T-cell (primary cell): ENCODE results near the gene LRFN2. TPM values are rescaled to one million over a fixed set of nuclear protein-coding genes. Genes with fewer than 3 reads are reported as not detected.

Experiments used
- ATAC-seq, 4 experiments: fragments of 200-7000 bp in 3 of 4; fragments of 150-1000 bp in 1 of 4; cut with Tn5 transposase; replicated peaks in 1 of 4; 1 replicate in 3 of 4; 2 replicates in 1 of 4; pipeline ENCODE4 v1.10.0; 2021; ENCODE audit warnings: moderate library complexity in 3 of 4, mild to moderate bottlenecking in 2 of 4, moderate number of reproducible peaks in 1 of 4
- CTCF ChIA-PET, 2 donors: fragments of 300-600 bp; sonication (Branson Sonifier 250); formaldehyde crosslinking; loops; one replicate each; lab custom pipeline; 2022; ENCODE audit warnings: antibody characterized with exemption in 2 of 2; lab: Charles Lee
- POLR2A ChIA-PET, 2 donors: fragments of 300-600 bp; sonication (Branson Sonifier 250); formaldehyde crosslinking; loops; one replicate each; lab custom pipeline; 2022; ENCODE audit warnings: antibody characterized with exemption in 2 of 2; lab: Charles Lee
- DNase-seq, 35 experiments: peaks; one replicate each; pipeline versions ENCODE4 v3.0.0 to v3.0.0-alpha.2; 2013 to 2023
- H3K27ac ChIP-seq: one replicate; pipeline ENCODE4 v1.5.1; 2013; ENCODE audit warnings: low read length
- H3K27me3 ChIP-seq, 2 experiments: replicated peaks in 1 of 2; 1 replicate in 1 of 2; 2 replicates in 1 of 2; pipeline versions ENCODE4 v1.6.1 to v1.7.0; 2013; ENCODE audit warnings: low read length in 1 of 2, mixed read lengths in 1 of 2; ENCODE audit not compliant: control insufficient read depth in 2 of 2, insufficient read depth in 2 of 2; ENCODE audit errors: extremely low read depth in 1 of 2
- H3K36me3 ChIP-seq, 2 donors: 1 replicate in 1 of 2; 2 replicates in 1 of 2; pipeline versions ENCODE4 v1.6.1 to v1.7.0; 2013; ENCODE audit warnings: low read length in 1 of 2; ENCODE audit not compliant: control insufficient read depth in 2 of 2, insufficient read depth in 1 of 2; ENCODE audit errors: extremely low read depth in 1 of 2
- H3K4me1 ChIP-seq, 2 experiments: 1 replicate in 1 of 2; 2 replicates in 1 of 2; pipeline versions ENCODE4 v1.6.1 to v1.7.0; 2013; ENCODE audit warnings: low read length in 2 of 2, mixed read lengths in 1 of 2; ENCODE audit not compliant: insufficient read depth in 2 of 2, control insufficient read depth in 1 of 2; ENCODE audit errors: extremely low read depth in 1 of 2
- H3K4me3 ChIP-seq, 2 donors: 1 replicate in 1 of 2; 2 replicates in 1 of 2; pipeline versions ENCODE4 v1.5.1 to v1.7.0; 2013; ENCODE audit warnings: mild to moderate bottlenecking in 2 of 2, low read length in 1 of 2, moderate library complexity in 1 of 2; ENCODE audit not compliant: control insufficient read depth in 1 of 2; ENCODE audit errors: extremely low read depth in 1 of 2
- H3K9me3 ChIP-seq: 2 replicates; pipeline ENCODE4 v1.7.0; 2013
- H3K27ac Mint-ChIP-seq, 2 donors: one replicate each; pipeline ENCODE4 v1.8.0; 2020 to 2021; ENCODE audit warnings: mild to moderate bottlenecking in 2 of 2, mixed read lengths in 2 of 2
- H3K27me3 Mint-ChIP-seq, 2 donors: one replicate each; pipeline ENCODE4 v1.8.0; 2021 to 2022; ENCODE audit warnings: mixed read lengths in 2 of 2
- H3K36me3 Mint-ChIP-seq: one replicate; pipeline ENCODE4 v1.8.0; 2021; ENCODE audit warnings: mixed read lengths
- H3K4me1 Mint-ChIP-seq, 3 donors: one replicate each; pipeline ENCODE4 v1.8.0; 2020 to 2022; ENCODE audit warnings: mixed read lengths in 3 of 3, mild to moderate bottlenecking in 1 of 3
- H3K4me3 Mint-ChIP-seq, 3 donors: one replicate each; pipeline ENCODE4 v1.8.0; 2020 to 2022; ENCODE audit warnings: mild to moderate bottlenecking in 3 of 3, mixed read lengths in 3 of 3, moderate library complexity in 3 of 3
- H3K9me3 Mint-ChIP-seq, 3 donors: one replicate each; pipeline ENCODE4 v1.8.0; 2020 to 2022; ENCODE audit warnings: mixed read lengths in 3 of 3
- whole genome bisulfite sequencing: methylation state at CpG from one replicate; pipeline ENCODE4 v1.1.5; 2013; ENCODE audit warnings: missing lambda C conversion rate; ENCODE audit not compliant: insufficient coverage; 5-methylcytosine and 5-hydroxymethylcytosine counted together
- total RNA-seq, 35 experiments: library from RNA in 6 of 35; stranded (reverse) in 6 of 35; fragments of 120-200 nt in 1 of 35; gene quantifications; one replicate each; pipeline versions ENCODE4 v1.2.1 to v1.2.4 and lab custom pipeline; 2013 to 2026

Gene LRFN2
- total RNA-seq, 5 donors from 2014 or later (not counting 1 experiment from before 2014, with no cell fraction given) = 0.12 to 1.7 (median 0.92) TPM

GRCh38 chr6:40490508-40490907 lies 96.7 kb downstream of the LRFN2 start:
- peaks cover 0 to 24% of the 10 kb centered on the region in 2 experiments for H3K27me3 ChIP-seq
- H3K4me3 Mint-ChIP-seq = no peak overlapping the region
- ATAC-seq (no peak), DNase-seq (no peak)
- H3K9me3 Mint-ChIP-seq = no peaks in the 10 kb centered on the region
- no peaks in the 10 kb centered on the region for H3K4me1 ChIP-seq
- no peak overlapping the region for H3K27ac ChIP-seq
- H3K9me3 ChIP-seq = no peaks in the 10 kb centered on the region
- H3K36me3 ChIP-seq = no peaks in the 10 kb centered on the region
- H3K27ac Mint-ChIP-seq = no peak overlapping the region
- H3K4me3 ChIP-seq = no peak overlapping the region
- no peaks in the 10 kb centered on the region for H3K36me3 Mint-ChIP-seq
- ChIA-PET CTCF (no interaction called here), POLR2A (no interaction called here)
- no peaks in the 10 kb centered on the region for H3K4me1 Mint-ChIP-seq
- 82% methylated on average over 4 of the region's 4 CpGs for WGBS
- peaks cover 5 to 6% of the 10 kb centered on the region in 2 donors for H3K27me3 Mint-ChIP-seq

- Mint-ChIP-seq H3K9me3 (no peaks in the 10 kb centered on the region), H3K36me3 (no peaks in the 10 kb centered on the region), H3K4me3 (no peak overlapping the region), H3K27me3 (peaks cover 5 to 6% of the 10 kb centered on the region in 2 donors), H3K4me1 (peaks cover 0 to 4% (median 0%) of the 10 kb centered on the region in 3 donors), H3K27ac (no peak overlapping the region)
- H3K4me3 ChIP-seq = no peak overlapping the region
- peaks cover 0 to 24% of the 10 kb centered on the region in 2 experiments for H3K27me3 ChIP-seq
- ATAC-seq (no peak), DNase-seq (no peak)
- 83% methylated on average over 6 of the region's 9 CpGs for WGBS
- no peaks in the 10 kb centered on the region for H3K4me1 ChIP-seq
- H3K27ac ChIP-seq = no peak overlapping the region
- no peaks in the 10 kb centered on the region for H3K9me3 ChIP-seq
- CTCF ChIA-PET = no interaction called here
- H3K36me3 ChIP-seq = no peaks in the 10 kb centered on the region
- POLR2A ChIA-PET = no interaction called here
Measured at GRCh38 chr6:40489798-40490197, 97.4 kb downstream of the LRFN2 start.

- Histone ChIP-seq H3K4me1 (no peaks in the 10 kb centered on the region), H3K36me3 (no peaks in the 10 kb centered on the region), H3K27ac (no peak overlapping the region), H3K27me3 (peaks cover 0 to 17% of the 10 kb centered on the region in 2 experiments), H3K9me3 (no peaks in the 10 kb centered on the region), H3K4me3 (no peak overlapping the region)
- 77% methylated on average over 4 of the region's 4 CpGs for WGBS
- H3K9me3 Mint-ChIP-seq = no peaks in the 10 kb centered on the region
- ChIA-PET CTCF (no interaction called here), POLR2A (no interaction called here)
- H3K36me3 Mint-ChIP-seq = no peaks in the 10 kb centered on the region
- no peak for DNase-seq
- H3K27me3 Mint-ChIP-seq = peaks cover 5 to 8% of the 10 kb centered on the region in 2 donors
- H3K4me3 Mint-ChIP-seq = no peak overlapping the region
- ATAC-seq = no peak
- no peak overlapping the region for H3K27ac Mint-ChIP-seq
- peaks cover 0 to 9% (median 2%) of the 10 kb centered on the region in 3 donors for H3K4me1 Mint-ChIP-seq
Measured at GRCh38 chr6:40486576-40486975, 100.6 kb downstream of the LRFN2 start.

GRCh38 chr6:40485795-40486194 lies 101.4 kb downstream of the LRFN2 start:
- Histone ChIP-seq H3K27ac (no peak overlapping the region), H3K4me1 (no peaks in the 10 kb centered on the region), H3K9me3 (no peaks in the 10 kb centered on the region), H3K36me3 (no peaks in the 10 kb centered on the region), H3K4me3 (no peak overlapping the region), H3K27me3 (peaks cover 0 to 17% of the 10 kb centered on the region in 2 experiments)
- Mint-ChIP-seq H3K4me1 (peaks cover 0 to 9% (median 2%) of the 10 kb centered on the region in 3 donors), H3K4me3 (no peak overlapping the region), H3K9me3 (no peaks in the 10 kb centered on the region), H3K36me3 (no peaks in the 10 kb centered on the region), H3K27me3 (peaks cover 5 to 8% of the 10 kb centered on the region in 2 donors), H3K27ac (no peak overlapping the region)
- ChIA-PET POLR2A (no interaction called here), CTCF (no interaction called here)
- ATAC-seq = no peak
- no CpG with 5 or more reads among the region's 2 CpGs for WGBS
- DNase-seq = no peak

GRCh38 chr6:40485300-40485699 lies 101.9 kb downstream of the LRFN2 start:
- no peak overlapping the region for H3K27ac Mint-ChIP-seq
- POLR2A ChIA-PET = no interaction called here

GRCh38 chr6:40484066-40484465 lies 103.1 kb downstream of the LRFN2 start:
- Mint-ChIP-seq H3K4me1 (peaks cover 0 to 9% (median 2%) of the 10 kb centered on the region in 3 donors), H3K9me3 (no peaks in the 10 kb centered on the region), H3K27ac (no peak overlapping the region), H3K36me3 (no peaks in the 10 kb centered on the region), H3K27me3 (peaks cover 5 to 7% of the 10 kb centered on the region in 2 donors), H3K4me3 (no peak overlapping the region)
- Histone ChIP-seq H3K4me1 (no peaks in the 10 kb centered on the region), H3K4me3 (no peak overlapping the region), H3K27ac (no peak overlapping the region), H3K9me3 (no peaks in the 10 kb centered on the region), H3K36me3 (no peaks in the 10 kb centered on the region), H3K27me3 (peaks cover 0 to 14% of the 10 kb centered on the region in 2 experiments)
- CTCF ChIA-PET = no interaction called here
- no peak for DNase-seq
- WGBS = 89% methylated on average over 7 of the region's 7 CpGs
- POLR2A ChIA-PET = no interaction called here
- no peak for ATAC-seq

More at GRCh38 chr6:40485300-40485699, 101.9 kb downstream of the LRFN2 start:
- CTCF ChIA-PET = no interaction called here
- Histone ChIP-seq H3K27ac (no peak overlapping the region), H3K27me3 (peaks cover 0 to 17% of the 10 kb centered on the region in 2 experiments), H3K4me1 (no peaks in the 10 kb centered on the region), H3K4me3 (no peak overlapping the region), H3K9me3 (no peaks in the 10 kb centered on the region), H3K36me3 (no peaks in the 10 kb centered on the region)
- no peak for DNase-seq
- H3K27me3 Mint-ChIP-seq = peaks cover 5 to 7% of the 10 kb centered on the region in 2 donors
- ATAC-seq = no peak
- H3K4me1 Mint-ChIP-seq = peaks cover 0 to 9% (median 2%) of the 10 kb centered on the region in 3 donors
- no peaks in the 10 kb centered on the region for H3K36me3 Mint-ChIP-seq
- WGBS = no CpG with 5 or more reads among the region's 2 CpGs
- no peak overlapping the region for H3K4me3 Mint-ChIP-seq
- H3K9me3 Mint-ChIP-seq = no peaks in the 10 kb centered on the region
